ENCODE measurements around the gene TP63.

Gene TP63

DNA sequence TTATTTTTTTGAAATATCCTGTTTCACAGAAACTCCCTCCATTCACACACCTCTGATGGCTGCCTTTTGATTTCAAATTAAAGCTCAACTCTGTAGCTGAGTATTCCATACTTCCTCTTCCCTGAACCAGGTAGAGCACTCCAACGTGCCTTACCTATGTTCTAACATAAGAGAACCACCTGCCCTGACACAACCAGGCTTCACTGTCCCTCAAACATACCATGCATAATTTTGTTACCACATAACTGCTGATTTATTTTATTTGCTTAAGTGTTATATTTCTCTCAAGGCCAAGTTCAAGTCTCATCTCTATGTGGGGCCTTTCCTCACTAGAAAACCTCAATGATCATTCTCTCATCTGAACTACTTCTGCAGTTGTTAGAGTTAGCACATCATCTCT, 279.8 kb downstream of the TP63 start:
- DNase-seq (ENCODE audit: low spot score): no peak

DNA sequence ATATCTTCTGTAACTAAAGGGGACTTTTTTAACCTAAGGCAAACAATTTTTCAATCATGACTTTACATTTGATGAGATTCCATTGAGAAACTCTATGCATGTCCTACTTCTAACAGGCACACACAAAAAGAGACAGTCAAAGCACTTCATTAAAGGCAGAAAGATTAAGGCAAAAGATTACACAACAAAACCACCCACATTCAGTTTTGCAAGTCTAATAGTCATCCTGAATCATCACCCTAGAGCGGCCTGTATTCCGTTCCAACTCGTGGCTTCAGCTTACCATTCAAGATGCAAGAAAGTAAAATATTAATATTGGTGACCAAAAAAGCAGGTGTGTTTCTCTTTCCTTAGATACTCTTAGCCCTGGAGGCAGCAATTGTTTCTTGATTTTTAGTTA, 283.6 kb downstream of the TP63 start:
- DNase-seq (ENCODE audit: low spot score): no peak

DNA sequence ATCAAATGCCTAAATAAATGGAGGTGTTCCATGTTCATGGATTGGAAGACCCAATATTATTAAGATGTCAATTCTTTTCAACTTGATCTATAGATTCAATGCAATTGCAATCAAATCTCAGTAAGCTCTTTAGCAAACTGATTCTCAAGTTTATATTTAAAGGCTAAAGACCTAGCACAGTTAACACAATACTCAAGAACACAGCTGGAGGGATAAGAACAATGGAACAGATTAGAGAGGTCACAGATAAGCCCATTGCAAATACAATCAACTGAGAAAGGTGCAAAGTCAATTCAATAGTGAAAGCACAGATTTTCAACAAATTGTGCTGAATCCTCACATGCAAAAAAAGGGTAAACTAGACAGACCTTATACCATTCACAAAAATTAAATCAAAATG, 290.6 kb downstream of the TP63 start:
- no peak for DNase-seq (ENCODE audit: low spot score)

DNA sequence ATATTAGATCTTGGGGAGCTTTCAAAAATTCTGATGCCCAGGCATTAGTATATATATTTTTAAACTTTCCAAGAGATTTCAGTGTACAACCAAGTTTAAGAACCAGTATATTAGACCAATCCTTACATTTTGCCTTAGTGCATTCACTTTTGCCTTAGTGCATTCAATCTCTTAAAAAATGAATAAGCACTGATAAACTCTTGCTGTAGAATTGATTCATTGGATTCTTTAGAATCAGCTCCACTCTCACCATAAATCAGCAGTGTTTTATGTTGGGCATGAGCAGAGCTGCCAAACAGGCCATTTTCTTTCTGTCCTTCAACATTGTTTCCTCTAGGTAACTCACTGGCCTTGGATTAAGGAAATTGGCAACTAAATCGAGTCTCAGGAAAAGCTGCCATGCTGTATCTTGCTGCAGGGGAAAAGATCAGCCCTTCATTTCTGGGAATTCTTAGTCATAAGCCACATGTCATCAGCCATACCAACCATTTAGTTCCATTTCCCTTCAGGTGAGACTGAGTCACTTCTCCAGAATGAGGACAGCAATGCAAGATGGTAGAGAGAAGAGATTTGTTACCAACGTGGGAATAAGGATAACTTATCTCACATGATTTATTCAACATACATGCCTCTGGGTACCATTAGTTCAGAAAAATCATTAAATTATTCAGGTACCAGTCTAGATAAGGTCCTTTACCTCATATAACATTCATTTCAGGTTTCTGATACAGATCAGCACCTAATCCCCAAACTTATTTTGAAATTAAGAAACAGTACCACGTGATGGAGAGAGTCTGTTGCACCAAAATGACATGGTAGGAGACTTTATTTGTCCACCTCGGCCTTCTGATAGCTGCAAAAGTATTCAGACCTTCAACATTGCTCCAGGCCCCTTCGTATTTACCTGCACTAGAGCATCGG, 297.0 kb downstream of the TP63 start:
- DNase-seq (ENCODE audit: low spot score): no peak

DNA sequence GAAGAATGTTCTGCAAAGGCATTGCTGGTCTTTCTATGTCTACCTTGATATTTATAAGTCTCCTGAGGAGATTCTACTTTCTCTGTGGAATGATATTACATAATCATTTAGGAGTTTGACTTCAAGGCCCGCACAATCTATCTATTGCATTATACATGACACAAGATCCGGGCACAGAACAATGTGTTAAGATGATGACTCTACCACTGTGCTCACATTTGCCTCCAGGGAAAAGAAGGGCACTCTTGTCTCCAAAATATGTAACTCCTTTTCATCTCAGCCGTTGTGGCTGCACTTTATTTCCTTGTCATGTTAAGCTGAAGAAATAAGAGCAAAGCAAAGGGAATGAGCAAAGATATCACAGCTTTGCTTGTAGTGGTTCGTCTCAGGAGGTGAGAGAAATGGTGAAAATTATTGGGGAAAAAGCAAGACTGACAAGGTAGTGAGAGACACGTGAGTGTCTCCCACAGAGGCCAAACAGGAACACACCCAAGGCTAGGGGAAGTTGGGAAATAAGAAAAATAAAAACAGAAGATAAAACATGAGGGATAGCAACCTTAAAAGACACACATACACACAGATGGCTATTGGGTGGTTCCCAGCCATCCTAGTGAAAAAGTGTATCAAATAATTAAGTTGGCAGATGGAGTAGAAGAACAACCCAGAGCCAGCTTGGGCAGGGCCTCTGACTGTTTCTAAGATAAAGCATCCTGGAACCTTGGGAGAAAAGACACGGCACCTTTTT, 305.2 kb downstream of the TP63 start:
- no peak for DNase-seq (ENCODE audit: low spot score)

DNA sequence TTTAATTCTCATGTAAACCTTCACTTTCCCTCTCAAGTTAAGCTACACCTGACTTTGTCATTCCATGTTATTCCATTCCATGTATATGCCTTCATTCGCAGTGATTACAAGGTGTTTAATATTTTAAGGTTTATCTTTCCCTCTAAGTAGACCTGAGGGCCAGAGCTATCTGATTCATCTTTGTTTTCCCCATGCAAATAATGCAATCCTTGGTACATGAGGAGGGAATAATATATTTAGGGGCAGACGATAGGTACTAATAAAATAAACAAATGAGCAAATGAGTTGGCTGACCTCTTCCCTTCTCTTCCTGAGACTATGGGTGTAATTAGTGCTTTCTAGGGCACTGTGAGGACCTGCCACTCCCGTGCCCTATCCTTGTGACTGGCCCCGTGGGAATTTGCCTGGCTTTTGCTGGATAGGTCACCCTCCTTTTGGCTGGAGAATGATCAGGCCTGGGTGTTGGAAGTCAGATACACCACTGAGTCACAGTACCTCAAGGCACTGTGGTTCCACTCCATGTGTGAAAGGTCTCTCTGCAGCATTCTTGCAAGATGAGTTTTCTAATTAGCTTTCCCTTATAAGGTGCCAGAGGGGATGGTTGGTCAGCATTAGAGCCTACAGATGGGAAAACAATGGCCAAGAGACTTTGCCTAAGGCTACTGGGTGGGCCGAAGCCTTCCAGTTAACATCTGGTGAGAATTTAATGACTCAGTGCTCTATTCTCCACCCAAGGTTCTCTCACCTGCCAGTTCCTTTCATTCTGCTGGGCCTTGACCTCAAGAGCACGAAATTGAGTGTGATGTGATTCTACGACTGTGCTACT, 306.3 kb downstream of the TP63 start:
- DNase-seq (ENCODE audit: low spot score): no peak

DNA sequence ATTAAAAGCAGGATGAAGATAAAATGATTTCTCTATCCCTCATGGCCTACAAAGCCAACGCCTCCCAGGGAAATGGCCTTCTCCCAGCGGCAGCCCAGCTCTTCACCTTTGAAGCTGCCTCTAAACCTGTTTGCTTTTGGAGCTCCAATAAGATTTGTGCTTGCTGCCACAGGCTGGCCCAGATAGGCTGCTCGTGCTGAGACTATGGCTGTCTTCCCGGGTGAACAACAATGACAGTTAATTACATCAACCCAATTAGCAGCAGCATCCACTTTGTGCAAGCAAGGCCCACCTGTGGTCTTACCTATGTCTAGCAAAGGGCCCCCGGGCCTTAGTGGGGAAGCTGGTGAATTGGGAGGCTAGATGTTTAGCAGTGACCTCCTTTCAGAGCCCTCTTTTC, 309.9 kb downstream of the TP63 start:
- no peak for DNase-seq (ENCODE audit: low spot score)

DNA sequence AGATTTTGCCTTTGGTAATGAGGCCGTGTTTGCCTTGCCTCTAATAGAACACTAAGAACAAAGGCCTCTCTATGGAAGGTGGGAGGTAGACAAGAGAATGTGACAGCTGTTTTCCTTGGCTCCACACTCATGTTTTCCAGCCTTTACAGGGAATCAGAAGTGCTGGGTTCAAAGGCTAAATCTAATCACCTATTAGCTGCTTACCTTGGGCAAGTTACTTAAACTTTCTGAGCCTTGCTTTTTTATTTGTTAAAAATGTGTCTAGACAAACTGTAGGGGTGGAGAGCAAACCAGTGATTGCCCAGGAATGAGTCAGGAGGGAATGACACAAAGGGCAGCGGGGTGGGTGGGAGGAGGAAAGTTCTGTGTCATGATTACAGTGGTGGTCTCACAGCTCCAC, 310.5 kb downstream of the TP63 start:
- no peak for DNase-seq (ENCODE audit: low spot score)

DNA sequence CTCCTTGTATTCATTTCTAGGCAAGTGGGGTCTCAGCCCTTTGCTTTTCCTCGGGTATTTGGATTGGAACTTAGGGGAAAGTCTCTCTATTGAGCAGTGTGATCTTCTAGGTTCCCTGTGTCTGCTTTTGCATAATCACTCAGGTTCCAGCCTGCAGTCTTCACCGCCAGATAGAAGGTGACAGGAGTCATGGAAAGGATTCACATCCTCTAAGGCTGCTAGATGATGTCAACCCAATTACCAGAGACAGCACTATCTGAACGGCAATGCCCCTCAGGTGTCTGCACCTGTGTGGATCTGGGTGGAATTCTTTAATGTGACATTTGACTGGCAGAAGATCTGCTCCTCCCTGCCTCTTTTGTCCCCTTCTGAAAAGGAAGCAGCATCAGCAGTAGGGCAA, 311.8 kb downstream of the TP63 start:
- DNase-seq (ENCODE audit: low spot score): no peak

DNA sequence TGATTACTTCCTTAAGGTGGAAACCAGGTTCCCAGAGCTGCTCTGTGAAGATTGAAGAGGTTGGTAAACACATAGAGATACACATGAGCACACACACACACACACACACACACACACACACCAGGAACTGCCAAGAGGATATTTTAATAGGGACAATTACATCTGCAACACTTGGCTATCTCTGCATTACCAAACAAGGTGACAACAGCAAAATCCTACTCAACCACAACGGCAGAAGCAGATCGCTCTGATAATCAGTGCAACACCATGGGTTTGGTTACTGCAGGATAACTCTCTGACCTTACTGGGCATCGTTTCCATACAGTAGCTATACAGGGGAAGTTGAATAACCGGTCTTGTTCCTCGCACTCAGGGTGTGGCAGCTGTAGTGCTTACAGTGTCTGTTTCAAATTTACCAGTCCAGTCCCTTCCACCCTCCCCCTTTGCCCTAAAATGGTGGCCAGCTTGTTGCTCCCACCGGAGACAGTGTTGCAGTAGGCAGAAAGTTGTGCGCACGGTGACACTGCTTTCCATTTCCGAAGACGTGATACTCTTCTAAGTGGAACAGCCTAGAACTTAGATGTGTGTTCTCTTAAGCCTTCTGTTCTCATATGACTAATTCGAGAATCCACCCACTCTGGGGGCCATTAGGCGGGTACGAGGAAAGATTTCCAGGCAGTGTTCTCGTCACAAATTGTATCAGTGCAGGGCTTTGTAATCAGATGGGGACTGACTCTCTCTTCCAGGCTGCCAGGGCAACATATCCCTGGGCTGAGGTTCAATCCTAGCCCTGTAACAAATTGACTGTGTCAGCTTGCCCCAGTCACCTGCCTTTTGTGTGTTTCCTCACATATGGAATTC, 313.3 kb downstream of the TP63 start:
- no peak for DNase-seq (ENCODE audit: low spot score)

DNA sequence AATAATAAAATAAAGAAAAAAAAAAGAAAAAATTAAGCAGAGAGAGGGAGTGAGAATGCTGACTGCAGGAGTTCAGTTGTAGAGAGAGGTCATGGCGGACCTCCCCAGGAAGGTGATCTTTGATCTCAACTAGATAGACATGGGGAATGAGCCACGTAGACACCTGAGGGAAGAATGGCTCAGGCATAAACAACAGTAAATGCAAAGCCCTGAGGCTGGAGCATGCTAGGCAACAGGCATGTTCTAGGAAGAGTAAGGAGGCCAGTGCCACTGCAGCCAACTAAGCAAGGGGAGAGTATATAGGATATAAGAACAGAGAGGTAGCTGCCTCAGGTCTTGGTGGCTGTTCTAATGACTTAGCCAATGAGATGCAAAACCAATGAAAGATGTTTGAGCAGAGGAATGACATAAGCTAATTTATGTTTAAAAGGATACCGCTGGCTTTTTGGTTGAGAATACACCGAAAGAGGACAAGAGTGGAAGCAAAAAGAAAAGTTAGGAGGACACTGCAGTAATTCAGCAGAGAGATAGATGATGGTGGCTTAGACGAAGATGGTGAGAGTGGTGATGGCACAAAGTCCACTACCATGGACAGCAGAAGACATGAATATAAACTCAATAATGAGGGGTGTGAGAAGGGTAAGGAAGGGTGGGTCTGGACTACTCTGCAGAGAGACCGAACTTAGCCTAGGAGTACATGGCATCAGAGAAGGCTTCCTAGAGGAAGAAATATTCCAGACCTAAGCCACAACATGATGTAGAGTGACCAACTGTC, 314.9 kb downstream of the TP63 start:
- no peak for DNase-seq (ENCODE audit: low spot score)
